Neural cell (in vitro differentiated cells): ENCODE data around the gene ACYP2. TPM values are rescaled to one million over a fixed set of nuclear protein-coding genes. Genes with fewer than 3 reads are reported as not detected.

ENCODE experiments used
- H2AFZ ChIP-seq: fragments of 200-600, 300-800 bp; sonication (generic), shearing (Covaris generic); 2 replicates; pipeline ENCODE4 v1.6.0; 2014; ENCODE audit warnings: low read depth, mild to moderate bottlenecking, antibody characterized with exemption, low read length, moderate library complexity
- H3F3A ChIP-seq: fragments of 200-600 bp; shearing (Covaris generic); 2 replicates; pipeline ENCODE4 v1.6.1; 2016; ENCODE audit warnings: mild to moderate bottlenecking, moderate library complexity, mixed read lengths, antibody characterized with exemption, low read length; ENCODE audit not compliant: insufficient read depth, poor library complexity, severe bottlenecking
- H3K27ac ChIP-seq: fragments of 200-600, 300-800 bp; sonication (generic), shearing (Covaris generic); 2 replicates; pipeline ENCODE4 v1.5.1; 2014; ENCODE audit warnings: mild to moderate bottlenecking, low read length, moderate library complexity
- H3K27me3 ChIP-seq: fragments of 300-800, 200-600 bp; sonication (generic), shearing (Covaris generic); 2 replicates; pipeline ENCODE4 v1.6.0; 2014; ENCODE audit warnings: mild to moderate bottlenecking, low read depth, low read length, moderate library complexity; ENCODE audit not compliant: insufficient read depth
- H3K36me3 ChIP-seq: fragments of 300-800, 200-600 bp; sonication (generic), shearing (Covaris generic); 2 replicates; pipeline ENCODE4 v1.5.1; 2014; ENCODE audit warnings: mild to moderate bottlenecking, antibody characterized with exemption, low read length, moderate library complexity; ENCODE audit not compliant: insufficient read depth
- H3K4me2 ChIP-seq: fragments of 300-800, 200-600 bp; sonication (generic), shearing (Covaris generic); 2 replicates; pipeline ENCODE4 v1.6.0; 2014; ENCODE audit warnings: mild to moderate bottlenecking, low read length
- H3K4me3 ChIP-seq: fragments of 300-800, 200-600 bp; sonication (generic), shearing (Covaris generic); 2 replicates; pipeline ENCODE4 v1.5.1; 2014; ENCODE audit warnings: mild to moderate bottlenecking, low read length, moderate library complexity
- H3K79me2 ChIP-seq: fragments of 200-600 bp; shearing (Covaris generic); replicated peaks from 2 replicates; pipeline ENCODE4 v1.6.0; 2014; ENCODE audit warnings: mild to moderate bottlenecking, low read length, moderate library complexity; ENCODE audit not compliant: insufficient read depth
- H3K9ac ChIP-seq: fragments of 300-800, 200-600 bp; sonication (generic), shearing (Covaris generic); 2 replicates; pipeline ENCODE4 v1.6.1; 2016; ENCODE audit warnings: mild to moderate bottlenecking, low read length, mixed read lengths
- H3K9me2 ChIP-seq: fragments of 200-600 bp; shearing (Covaris generic); 2 replicates; pipeline ENCODE4 v1.6.1; 2016; ENCODE audit warnings: mild to moderate bottlenecking, low read length, mixed read lengths; ENCODE audit not compliant: insufficient read depth
- H3K9me3 ChIP-seq: fragments of 200-600, 300-800 bp; sonication (generic), shearing (Covaris generic); 2 replicates; pipeline ENCODE4 v1.6.1; 2016; ENCODE audit warnings: mild to moderate bottlenecking, mixed run types, low read length, moderate library complexity, mixed read lengths
- H4K20me1 ChIP-seq: fragments of 200-600 bp; shearing (Covaris generic); 2 replicates; pipeline ENCODE4 v1.6.1; 2016; ENCODE audit warnings: mild to moderate bottlenecking, mixed run types; ENCODE audit not compliant: insufficient read depth
- EP300 ChIP-seq: fragments of 450-650 bp; conservative IDR thresholded peaks from 2 replicates; pipeline ENCODE4 v1.6.1; 2014; ENCODE audit warnings: antibody characterized with exemption, mild to moderate bottlenecking, moderate library complexity; ENCODE audit not compliant: poor library complexity, severe bottlenecking
- EZH2 ChIP-seq: fragments of 200-600, 300-800 bp; shearing (Covaris generic), sonication (generic); IDR thresholded peaks from 2 replicates; pipeline ENCODE4 v1.6.1; 2014; ENCODE audit warnings: antibody characterized with exemption, low read length, borderline replicate concordance, mild to moderate bottlenecking; ENCODE audit not compliant: insufficient read depth, poor library complexity, severe bottlenecking
- MXI1 ChIP-seq: fragments of 450-650 bp; conservative IDR thresholded peaks from 2 replicates; pipeline ENCODE4 v1.6.1; 2014; ENCODE audit warnings: antibody characterized with exemption, mild to moderate bottlenecking; ENCODE audit not compliant: poor library complexity, severe bottlenecking
- POLR2AphosphoS5 ChIP-seq: IDR thresholded peaks from 2 replicates; pipeline ENCODE4 v1.6.1; 2012
- RAD21 ChIP-seq: fragments of 450-650 bp; conservative IDR thresholded peaks from 2 replicates; pipeline ENCODE4 v1.6.1; 2014; ENCODE audit warnings: antibody characterized with exemption, mild to moderate bottlenecking, moderate library complexity
- SMC3 ChIP-seq: fragments of 450-650 bp; conservative IDR thresholded peaks from 2 replicates; pipeline ENCODE4 v1.6.1; 2014; ENCODE audit warnings: antibody characterized with exemption, mild to moderate bottlenecking, moderate library complexity; ENCODE audit not compliant: poor library complexity
- TAF1 ChIP-seq: IDR thresholded peaks from 2 replicates; pipeline ENCODE4 v1.6.1; 2012; ENCODE audit warnings: low read depth
- polyA plus RNA-seq: library from polyadenylated mRNA; depleted of rRNA; stranded (reverse); fragments of >200 nt; gene quantifications from 2 replicates; pipeline ENCODE4 v1.2.3, GENCODE V29; 2014
- TF ChIP-seq, protein P1 (sequence below): IDR thresholded peaks from 2 replicates; pipeline ENCODE4 v1.6.1; 2012; ENCODE audit warnings: borderline replicate concordance
- TF ChIP-seq, protein P2 (sequence below): fragments of 450-650 bp; IDR thresholded peaks from 2 replicates; pipeline ENCODE4 v1.5.1; 2014; ENCODE audit warnings: antibody characterized with exemption, mild to moderate bottlenecking, moderate library complexity; ENCODE audit not compliant: poor library complexity, severe bottlenecking

The ACYP2 gene
- polyA plus RNA-seq, 1 donor from 2014 or later, result 48.2 TPM

DNA sequence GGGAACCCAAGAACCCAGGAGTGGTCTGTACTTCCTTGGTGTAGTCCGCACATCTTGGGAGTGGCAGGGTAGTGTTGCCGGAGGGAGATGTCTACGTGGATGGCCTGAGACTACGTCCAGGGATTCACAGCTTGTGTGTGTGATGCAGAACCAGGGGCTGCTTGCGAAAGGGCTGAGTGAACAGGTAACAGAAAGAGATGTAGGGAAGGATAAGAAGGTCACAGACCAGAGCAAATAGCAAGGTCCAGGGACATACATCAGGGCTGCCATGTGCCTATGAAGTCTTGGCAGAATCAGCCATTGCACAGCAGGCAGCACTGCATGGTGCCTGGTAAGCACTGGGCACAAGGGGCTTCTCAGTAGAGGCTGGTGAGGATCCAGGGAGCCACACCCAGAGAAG is 71.9 kb downstream of the ACYP2 start:
- TF ChIP-seq EZH2, result no peak
- H3K9ac ChIP-seq, result no peak overlapping the region

DNA sequence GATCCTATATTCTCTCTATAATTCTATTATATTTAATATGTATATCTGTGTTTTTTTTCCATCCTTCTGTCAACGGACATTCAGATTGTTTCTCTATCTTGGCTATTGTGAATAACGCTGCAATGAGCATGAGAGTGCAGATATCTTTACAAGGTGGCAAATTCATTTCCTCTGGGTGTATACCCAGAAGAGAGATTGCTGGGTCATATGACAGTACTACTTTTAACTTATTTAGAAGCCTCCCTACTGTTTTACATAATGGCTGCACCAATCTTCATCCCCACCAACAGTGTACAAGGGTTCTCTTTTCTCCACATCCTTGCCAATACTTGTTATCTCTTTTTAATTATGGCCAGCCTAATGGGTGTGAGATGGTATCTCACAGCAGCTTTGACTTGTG is 74.1 kb downstream of the ACYP2 start:
- Histone ChIP-seq H3K36me3 (no peaks in the 10 kb centered on the region), H4K20me1 (no peaks in the 10 kb centered on the region), H3K79me2 (no peaks in the 10 kb centered on the region), H3F3A (no peaks in the 10 kb centered on the region), H3K27me3 (no peaks in the 10 kb centered on the region), H2AFZ (no peak overlapping the region), H3K9me2 (no peaks in the 10 kb centered on the region), H3K9me3 (no peaks in the 10 kb centered on the region), H3K4me3 (no peak overlapping the region), H3K4me2 (no peak overlapping the region), H3K27ac (no peak overlapping the region), H3K9ac (no peak overlapping the region)
- TF ChIP-seq SMC3 (no peak), POLR2AphosphoS5 (no peak), MXI1 (no peak)
- TF ChIP-seq, protein P1, sequence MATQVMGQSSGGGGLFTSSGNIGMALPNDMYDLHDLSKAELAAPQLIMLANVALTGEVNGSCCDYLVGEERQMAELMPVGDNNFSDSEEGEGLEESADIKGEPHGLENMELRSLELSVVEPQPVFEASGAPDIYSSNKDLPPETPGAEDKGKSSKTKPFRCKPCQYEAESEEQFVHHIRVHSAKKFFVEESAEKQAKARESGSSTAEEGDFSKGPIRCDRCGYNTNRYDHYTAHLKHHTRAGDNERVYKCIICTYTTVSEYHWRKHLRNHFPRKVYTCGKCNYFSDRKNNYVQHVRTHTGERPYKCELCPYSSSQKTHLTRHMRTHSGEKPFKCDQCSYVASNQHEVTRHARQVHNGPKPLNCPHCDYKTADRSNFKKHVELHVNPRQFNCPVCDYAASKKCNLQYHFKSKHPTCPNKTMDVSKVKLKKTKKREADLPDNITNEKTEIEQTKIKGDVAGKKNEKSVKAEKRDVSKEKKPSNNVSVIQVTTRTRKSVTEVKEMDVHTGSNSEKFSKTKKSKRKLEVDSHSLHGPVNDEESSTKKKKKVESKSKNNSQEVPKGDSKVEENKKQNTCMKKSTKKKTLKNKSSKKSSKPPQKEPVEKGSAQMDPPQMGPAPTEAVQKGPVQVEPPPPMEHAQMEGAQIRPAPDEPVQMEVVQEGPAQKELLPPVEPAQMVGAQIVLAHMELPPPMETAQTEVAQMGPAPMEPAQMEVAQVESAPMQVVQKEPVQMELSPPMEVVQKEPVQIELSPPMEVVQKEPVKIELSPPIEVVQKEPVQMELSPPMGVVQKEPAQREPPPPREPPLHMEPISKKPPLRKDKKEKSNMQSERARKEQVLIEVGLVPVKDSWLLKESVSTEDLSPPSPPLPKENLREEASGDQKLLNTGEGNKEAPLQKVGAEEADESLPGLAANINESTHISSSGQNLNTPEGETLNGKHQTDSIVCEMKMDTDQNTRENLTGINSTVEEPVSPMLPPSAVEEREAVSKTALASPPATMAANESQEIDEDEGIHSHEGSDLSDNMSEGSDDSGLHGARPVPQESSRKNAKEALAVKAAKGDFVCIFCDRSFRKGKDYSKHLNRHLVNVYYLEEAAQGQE, result no peak
- TF ChIP-seq, protein P2, sequence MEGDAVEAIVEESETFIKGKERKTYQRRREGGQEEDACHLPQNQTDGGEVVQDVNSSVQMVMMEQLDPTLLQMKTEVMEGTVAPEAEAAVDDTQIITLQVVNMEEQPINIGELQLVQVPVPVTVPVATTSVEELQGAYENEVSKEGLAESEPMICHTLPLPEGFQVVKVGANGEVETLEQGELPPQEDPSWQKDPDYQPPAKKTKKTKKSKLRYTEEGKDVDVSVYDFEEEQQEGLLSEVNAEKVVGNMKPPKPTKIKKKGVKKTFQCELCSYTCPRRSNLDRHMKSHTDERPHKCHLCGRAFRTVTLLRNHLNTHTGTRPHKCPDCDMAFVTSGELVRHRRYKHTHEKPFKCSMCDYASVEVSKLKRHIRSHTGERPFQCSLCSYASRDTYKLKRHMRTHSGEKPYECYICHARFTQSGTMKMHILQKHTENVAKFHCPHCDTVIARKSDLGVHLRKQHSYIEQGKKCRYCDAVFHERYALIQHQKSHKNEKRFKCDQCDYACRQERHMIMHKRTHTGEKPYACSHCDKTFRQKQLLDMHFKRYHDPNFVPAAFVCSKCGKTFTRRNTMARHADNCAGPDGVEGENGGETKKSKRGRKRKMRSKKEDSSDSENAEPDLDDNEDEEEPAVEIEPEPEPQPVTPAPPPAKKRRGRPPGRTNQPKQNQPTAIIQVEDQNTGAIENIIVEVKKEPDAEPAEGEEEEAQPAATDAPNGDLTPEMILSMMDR, result no peak

More for the DNA sequence above, 71.9 kb downstream of the ACYP2 start:
- no peaks in the 10 kb centered on the region for H4K20me1 ChIP-seq
- H3K4me2 ChIP-seq, result no peak overlapping the region
- no peaks in the 10 kb centered on the region for H3K79me2 ChIP-seq
- H3K27ac ChIP-seq, result no peak overlapping the region
- no peak overlapping the region for H2AFZ ChIP-seq
- H3K27me3 ChIP-seq, result no peaks in the 10 kb centered on the region
- no peaks in the 10 kb centered on the region for H3F3A ChIP-seq
- H3K36me3 ChIP-seq, result no peaks in the 10 kb centered on the region
- H3K9me3 ChIP-seq, result no peaks in the 10 kb centered on the region
- H3K4me3 ChIP-seq, result no peak overlapping the region
- no peaks in the 10 kb centered on the region for H3K9me2 ChIP-seq

DNA sequence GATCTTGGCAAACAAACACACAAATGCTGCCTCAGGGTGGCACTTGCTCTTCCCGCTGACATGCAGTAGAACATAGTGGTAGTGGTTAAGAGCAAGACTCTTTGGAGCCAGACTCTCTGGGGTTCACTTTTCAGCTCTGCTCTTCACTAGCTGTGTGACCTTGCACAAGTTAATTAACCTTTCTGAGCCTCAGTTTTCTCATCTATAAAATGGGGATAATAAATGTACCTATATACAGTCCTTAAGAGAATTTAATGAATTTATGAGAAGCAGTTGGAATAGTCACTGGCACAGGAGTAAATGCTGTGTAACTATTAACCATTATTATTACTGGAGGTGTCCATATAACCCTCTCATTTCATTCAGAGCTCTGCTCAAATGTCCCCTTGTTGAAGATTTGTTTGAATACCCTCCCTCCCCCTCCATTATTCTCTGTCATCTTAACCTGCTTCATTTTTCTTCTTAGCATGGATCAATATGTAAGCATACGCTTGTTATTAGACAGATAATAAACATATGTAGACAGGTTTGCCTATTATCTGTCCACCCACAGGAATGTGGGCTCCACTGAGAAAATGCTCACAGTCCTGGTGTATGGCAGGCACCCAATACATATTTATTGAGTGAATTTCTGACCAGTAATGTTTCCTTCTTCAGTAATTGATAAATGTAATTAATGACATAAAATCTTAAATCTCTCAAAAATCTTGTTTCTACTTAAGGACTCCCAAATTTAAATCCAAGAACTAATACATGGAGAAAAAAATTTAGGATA is 76.1 kb downstream of the ACYP2 start:
- Histone ChIP-seq H3K27me3 (no peaks in the 10 kb centered on the region), H3K27ac (no peak overlapping the region), H2AFZ (no peak overlapping the region), H3K9me2 (no peaks in the 10 kb centered on the region), H3K9ac (no peak overlapping the region), H4K20me1 (no peaks in the 10 kb centered on the region), H3K4me3 (no peak overlapping the region), H3F3A (no peaks in the 10 kb centered on the region), H3K4me2 (no peak overlapping the region), H3K79me2 (no peaks in the 10 kb centered on the region), H3K36me3 (no peaks in the 10 kb centered on the region), H3K9me3 (no peaks in the 10 kb centered on the region)
- TF ChIP-seq EP300 (no peak), SMC3 (no peak), TAF1 (no peak), RAD21 (no peak), EZH2 (no peak), MXI1 (no peak), POLR2AphosphoS5 (no peak)
- TF ChIP-seq, protein P2, result no peak
- TF ChIP-seq, protein P1, result no peak
